NCI-H2081 (cell line): ENCODE results near the gene PTX4.

Experiments
- DNase-seq, 2 experiments: peaks; one replicate each; lab custom pipeline; 2025; lab: John Stamatoyannopoulos, UW

Gene PTX4

DNA sequence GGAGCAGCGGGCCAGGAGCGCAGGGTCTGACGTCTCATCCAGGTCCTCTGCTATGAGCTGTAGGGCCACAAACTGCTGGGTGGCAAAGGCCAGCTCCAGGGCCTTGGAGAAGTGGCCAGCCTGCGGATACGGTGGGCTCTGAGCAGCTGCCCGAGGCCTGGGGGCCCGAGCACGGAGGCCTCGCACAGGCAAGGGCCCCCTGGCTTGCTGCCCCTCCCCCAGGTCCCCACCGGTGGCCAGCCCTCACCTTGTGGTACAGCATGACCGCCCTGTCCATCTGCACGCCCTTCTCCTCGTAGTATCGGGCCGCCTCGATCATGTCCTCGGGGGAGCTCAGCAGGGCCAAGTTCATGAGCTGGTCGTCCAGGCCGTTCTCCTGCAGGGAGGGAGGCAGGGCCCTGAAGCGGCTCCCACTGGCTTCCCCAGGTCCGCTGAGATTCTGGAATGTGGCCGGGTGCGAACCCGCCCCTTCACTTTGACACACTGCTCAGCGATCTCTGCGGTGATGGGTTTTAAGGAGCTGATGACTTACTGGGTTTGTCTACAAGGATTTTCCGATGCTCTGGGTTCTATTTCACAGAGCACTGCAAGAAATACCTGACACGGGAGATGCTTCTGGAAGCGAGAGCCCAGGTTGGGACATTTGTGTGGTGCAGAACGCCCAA lies 35.0 kb upstream of the PTX4 start:
- no peak for DNase-seq

GRCh38 chr16:1520461-1520860 lies 31.7 kb upstream of the PTX4 start:
- DNase-seq, result no peak

DNA sequence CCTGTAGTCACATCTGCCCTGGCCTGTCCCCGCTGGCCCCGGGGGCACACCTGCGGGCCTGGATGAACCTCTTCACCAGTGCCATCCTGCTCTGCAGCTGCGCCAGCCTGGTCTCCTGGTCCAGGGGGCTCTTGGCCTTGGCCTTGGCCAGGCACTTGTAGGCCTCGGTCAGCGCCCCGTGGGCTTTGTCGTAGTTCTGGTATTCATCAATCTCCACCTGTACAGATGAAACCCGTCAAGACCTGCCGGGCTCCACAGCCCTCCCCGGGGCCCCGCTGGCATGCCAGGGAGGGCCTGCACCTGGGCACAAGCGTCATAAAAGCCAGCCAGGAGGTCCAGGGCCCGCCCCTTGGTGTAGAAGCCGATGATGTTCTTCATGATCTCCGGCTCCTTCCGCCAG lies 31.1 kb upstream of the PTX4 start:
- DNase-seq, result no peak

DNA sequence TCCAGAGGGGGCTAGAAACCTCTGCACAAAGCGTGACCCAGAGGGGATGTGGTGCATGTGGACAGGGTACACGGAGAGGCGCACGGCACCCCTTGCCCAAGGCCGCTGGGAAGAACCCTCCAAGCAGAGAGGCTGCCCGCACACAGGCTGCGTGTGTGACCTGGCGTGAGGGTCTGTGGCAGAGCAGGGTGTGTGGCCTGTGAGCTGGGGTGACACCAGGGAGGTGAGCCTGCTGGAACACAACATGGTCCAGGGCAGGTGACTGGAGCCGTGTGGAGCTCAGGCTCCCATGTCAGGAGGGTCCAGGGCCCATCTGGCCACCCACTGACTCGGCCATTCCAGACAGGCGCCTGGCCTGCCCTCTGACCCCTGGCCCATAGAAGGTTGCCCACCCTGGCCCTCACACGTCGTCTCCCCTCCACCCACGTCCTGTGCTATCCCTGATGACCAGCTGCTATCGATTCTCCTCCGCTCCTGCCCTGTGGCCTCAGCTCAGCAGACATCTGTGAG lies 29.9 kb upstream of the PTX4 start:
- no peak for DNase-seq

- no peak for DNase-seq
Observed at GRCh38 chr16:1514507-1514906, 25.8 kb upstream of the PTX4 start.

DNA sequence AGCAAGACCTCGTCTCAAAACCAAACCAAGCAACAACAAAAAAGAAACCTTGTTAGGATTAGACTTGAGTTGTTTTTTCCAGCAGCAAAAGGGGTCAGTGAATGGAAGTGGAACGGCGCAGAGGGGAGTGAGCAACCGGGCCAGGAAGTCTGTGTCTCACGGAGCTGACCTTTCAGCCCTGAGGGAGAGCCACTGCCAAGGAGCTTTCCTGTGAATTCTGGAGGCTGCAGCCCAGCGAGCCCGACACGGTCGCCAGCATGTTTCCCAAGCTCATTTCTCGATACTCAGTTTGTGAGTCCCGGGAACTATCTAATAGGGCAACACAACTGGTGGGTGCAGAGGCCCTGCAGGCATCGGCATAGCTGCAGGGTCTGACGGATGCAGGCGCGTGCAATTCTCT lies 24.0 kb upstream of the PTX4 start:
- DNase-seq, result no peak

DNA sequence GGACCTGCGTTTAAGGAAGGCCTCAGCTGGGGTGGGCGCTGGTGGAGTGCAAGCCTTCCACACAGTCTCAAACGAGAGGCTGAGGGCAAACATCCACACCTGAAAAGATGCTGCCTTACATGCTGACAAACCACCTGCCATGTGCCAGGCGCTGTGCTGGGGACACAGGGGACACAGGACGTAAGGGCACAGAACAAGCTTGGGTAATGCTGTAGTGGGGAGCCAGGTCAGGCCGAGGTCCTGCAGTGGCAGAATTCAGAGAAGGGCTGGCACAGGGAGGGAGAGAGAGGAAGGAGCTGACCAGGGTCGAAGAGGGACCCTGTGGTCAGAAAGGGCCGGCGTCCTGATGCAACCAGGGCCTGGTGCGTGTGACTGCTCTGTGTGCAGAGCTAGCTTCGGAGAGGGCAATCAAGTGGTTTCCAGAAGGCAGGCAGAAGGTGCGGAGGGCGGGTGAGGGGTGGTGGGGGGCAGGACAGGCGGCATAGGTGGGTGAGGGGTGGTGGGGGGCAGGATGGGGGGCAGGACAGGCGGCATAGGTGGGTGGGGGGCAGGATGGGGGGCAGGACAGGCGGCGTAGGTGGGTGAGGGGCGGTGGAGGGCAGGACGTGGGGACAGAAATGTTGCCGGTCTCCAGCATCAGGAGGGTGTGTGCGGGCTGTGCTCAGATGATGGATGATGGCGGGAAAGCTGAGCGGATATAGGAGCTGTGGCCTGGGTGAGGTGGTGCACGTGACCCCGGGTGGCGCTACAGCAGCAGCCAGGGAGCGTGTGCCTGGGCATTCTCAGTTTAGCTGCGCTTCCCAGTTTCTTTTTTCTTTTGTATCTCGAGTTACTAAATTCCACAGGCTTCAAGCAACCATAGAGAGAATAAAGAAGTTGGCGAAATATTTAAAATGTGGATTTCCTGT lies 23.2 kb upstream of the PTX4 start:
- DNase-seq, result no peak

GRCh38 chr16:1510941-1511351 lies 22.2 kb upstream of the PTX4 start:
- no peak for DNase-seq

DNA sequence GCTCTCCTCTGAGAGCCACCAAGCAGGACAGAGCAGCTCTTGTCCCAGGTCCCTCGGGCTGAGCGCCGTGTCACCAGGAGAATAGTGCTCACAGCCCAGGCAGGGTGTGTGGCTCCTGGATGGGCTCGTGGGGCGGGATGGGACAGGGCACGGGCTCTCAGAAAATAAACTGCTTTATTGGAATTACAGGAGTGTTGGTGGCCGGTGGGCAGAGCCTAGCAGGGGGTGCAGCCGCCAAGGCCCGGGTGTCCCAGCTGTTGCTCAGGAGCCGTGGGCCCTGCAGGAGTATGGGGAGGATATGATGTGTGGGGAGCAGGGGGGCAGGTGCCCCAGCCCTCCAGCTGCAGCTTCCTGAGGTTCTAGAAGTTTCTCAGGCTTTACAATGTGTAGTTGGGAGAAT lies 21.5 kb upstream of the PTX4 start:
- DNase-seq, result no peak

DNA sequence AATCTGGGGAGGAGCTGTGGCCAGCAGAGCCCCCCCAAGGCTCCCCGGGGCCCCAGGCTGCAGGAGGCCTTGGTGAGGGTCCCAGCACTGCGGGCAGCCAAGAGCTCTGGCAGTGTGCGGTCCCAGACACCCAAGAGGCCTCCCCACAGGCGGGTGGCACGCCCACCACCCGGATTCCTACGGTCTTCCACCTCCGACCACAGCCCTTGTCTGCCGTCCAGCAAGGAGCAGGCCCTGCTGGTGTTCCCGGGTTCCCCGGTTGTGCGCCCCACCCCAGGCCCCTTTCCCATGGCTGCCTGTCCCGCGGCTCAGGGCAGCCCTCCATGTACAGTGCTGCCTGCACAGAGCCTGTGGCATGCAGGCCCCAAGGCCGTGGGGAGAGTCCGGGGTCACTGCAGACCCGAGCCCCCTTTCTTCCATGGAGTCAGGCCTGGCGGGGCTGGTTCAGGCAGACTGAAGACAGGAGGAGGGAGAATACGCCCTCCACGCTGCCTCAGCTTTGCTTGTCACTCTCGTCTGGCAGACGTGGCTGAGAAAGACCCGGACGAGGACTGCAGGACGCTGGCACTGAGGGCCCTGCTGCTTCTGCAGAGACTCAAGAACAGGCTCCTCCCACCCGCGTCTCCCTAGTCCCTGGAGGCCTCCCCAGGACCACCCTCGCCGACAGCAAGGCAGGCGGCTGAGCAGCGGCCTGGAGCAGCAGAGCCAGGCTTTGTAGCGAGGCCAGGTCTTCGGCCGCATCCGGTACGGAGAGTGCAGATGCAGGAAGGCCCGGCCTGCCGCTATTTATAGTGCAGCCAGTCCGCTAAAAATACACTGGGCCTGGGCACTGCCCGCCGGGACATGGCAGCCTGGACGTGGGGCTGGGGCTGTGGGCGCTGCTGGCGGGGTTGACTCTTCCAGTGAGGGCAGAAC lies 20.8 kb upstream of the PTX4 start:
- DNase-seq, result no peak

GRCh38 chr16:1508494-1509187 lies 19.9 kb upstream of the PTX4 start:
- no peak for DNase-seq

DNA sequence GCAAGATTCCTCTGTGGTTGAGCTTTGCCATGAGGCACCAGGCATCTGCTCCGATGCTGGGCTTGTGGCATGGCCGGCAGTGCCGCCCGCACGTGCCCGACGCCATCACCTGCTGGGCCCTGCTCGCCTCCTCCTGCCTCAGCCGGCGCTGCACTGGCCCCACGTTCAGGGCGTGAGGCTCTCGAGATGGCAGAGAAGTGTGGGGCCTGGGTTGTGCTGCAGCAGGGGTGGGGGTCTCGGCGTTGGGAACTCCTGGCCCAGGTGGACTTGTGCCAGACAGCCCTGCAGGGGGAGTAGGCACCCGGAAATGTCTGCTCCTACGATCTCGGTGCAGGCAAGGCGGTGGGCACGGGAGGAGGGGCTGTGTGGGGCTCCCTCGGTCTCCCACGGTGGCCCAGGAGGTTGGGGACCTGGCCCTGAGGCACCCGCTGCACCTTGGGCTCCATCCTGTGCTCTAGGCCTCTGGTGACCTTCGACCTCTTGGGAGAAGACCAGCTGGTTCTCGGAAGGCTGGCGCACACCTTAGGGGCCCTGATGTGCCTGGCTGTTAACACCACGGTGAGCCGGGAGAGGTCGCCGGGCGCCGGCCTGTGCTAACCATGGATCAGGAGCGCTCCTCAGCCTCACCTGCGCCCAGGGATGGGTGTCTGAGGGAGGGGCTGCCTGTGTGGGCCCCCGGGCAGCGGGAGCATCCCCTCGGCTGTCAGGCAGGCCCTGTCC lies 17.9 kb upstream of the PTX4 start:
- no peak for DNase-seq

- DNase-seq, result no peak
Observed at GRCh38 chr16:1505912-1506311, 17.2 kb upstream of the PTX4 start.

- no peak for DNase-seq
Observed at GRCh38 chr16:1505073-1505844, 16.5 kb upstream of the PTX4 start.

GRCh38 chr16:1503110-1503955 lies 14.6 kb upstream of the PTX4 start:
- DNase-seq, result no peak

DNA sequence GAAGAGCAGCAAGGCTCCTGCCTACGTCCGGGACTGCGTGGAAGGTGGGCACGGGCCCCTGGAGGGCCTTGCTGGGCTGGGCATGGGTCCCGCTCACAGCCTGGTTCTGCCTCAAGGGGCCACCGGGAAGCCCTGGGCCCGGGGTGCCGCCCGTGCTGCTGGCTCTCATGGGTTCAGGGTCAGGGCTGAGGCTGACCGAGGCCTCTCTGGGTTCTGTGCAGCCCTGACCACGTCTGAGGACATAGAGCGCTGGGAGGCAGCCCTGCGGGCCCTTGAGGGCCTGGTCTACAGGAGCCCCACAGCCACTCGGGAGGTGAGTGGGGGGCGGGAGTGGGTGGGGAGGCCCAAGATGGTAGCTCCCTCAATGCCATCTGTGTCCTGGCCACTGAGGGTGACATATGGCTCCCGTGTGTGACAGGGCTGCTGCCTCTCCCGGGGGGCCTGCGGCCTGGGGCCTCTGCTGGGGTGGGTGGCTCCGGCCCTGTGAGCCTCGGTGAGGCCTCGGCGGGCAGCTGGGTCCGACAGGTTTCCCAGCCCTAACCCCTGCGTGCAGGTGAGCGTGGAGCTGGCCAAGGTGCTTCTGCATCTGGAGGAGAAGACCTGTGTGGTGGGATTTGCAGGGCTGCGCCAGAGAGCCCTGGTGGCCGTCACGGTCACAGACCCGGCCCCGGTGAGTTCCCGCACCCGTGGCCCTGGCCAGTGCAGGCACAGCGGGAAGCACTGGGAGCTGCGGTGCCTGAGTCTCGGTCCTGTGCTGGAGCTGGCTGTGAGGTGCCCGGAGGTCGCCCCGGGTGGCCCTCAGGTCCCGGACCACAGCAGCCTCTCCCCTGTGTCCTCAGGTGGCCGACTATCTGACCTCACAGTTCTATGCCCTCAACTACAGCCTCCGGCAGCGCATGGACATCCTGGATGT lies 13.6 kb upstream of the PTX4 start:
- DNase-seq, result no peak

DNA sequence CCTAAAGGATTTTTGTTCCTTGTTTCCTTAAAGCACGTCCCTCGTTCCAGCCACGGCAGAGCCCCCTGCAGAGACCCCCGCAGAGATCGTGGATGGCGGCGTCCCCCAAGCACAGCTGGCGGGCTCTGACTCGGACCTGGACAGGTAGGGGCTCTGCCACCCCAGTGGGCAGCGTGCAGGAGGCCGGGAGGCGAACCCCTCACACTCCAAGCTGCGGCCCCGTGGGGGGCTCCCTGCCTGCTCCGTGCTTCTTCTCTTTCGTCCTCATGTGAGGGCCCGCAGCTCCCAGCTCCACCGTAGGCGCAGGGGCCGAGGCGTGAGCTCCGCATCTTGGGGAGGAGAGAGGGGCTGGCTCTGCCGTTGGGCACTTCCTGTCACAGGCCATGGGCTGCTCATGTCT lies 12.9 kb upstream of the PTX4 start:
- DNase-seq, result no peak
